T-helper 2 cell treated with Interferon-gamma antibody and Interleukin-4, amounts not matched to agents 100 ng/mL and 5 ng/mL, for 36 hours (primary cell): ENCODE measurements around the gene ADAMTS13. TPM values are rescaled to one million over a fixed set of nuclear protein-coding genes. Genes with fewer than 3 reads are reported as not detected.

Experiments
- intact Hi-C: fragments of 100-400 bp; cut with micrococcal nuclease; formaldehyde crosslinking; loops from one replicate; pipeline ENCODE4 v1.15.1; 2023
- total RNA-seq: library from RNA; stranded (reverse); gene quantifications from 2 replicates; pipeline ENCODE4 v1.2.3, GENCODE V29; 2022

ADAMTS13 gene
- total RNA-seq, 1 donor from 2014 or later: 2.3 TPM

- intact Hi-C loops: no loop called here
Observed at GRCh38 chr9:133487331-133487725, 65.2 kb downstream of the ADAMTS13 start.

GRCh38 chr9:133488686-133489252 is 66.6 kb downstream of the ADAMTS13 start:
- intact Hi-C loops: no loop called here

- intact Hi-C loops: no loop called here
Observed at GRCh38 chr9:133489253-133490190, 67.4 kb downstream of the ADAMTS13 start.

- intact Hi-C loops: no loop called here
Observed at GRCh38 chr9:133490201-133490681, 68.1 kb downstream of the ADAMTS13 start.

GRCh38 chr9:133490865-133491655 is 68.9 kb downstream of the ADAMTS13 start:
- intact Hi-C loops: no loop called here

- intact Hi-C loops: no loop called here
Observed at GRCh38 chr9:133491656-133491925, 69.4 kb downstream of the ADAMTS13 start.

GRCh38 chr9:133492061-133493021 is 70.2 kb downstream of the ADAMTS13 start:
- intact Hi-C loops: no loop called here

GRCh38 chr9:133493428-133493827 is 71.3 kb downstream of the ADAMTS13 start:
- intact Hi-C loops: no loop called here

GRCh38 chr9:133493845-133494540 is 71.8 kb downstream of the ADAMTS13 start:
- intact Hi-C loops: no loop called here

GRCh38 chr9:133494636-133495326 is 72.6 kb downstream of the ADAMTS13 start:
- intact Hi-C loops: no loop called here

GRCh38 chr9:133495327-133496293 is 73.4 kb downstream of the ADAMTS13 start:
- intact Hi-C loops: no loop called here

GRCh38 chr9:133496861-133497842 is 75.0 kb downstream of the ADAMTS13 start:
- intact Hi-C loops: no loop called here

- intact Hi-C loops: no loop called here
Observed at GRCh38 chr9:133499132-133499891, 77.1 kb downstream of the ADAMTS13 start.

- intact Hi-C loops: no loop called here
Observed at GRCh38 chr9:133499892-133500270, 77.7 kb downstream of the ADAMTS13 start.

GRCh38 chr9:133502112-133502511 is 79.9 kb downstream of the ADAMTS13 start:
- intact Hi-C loops: no loop called here

GRCh38 chr9:133505186-133505830 is 83.1 kb downstream of the ADAMTS13 start:
- intact Hi-C loops: no loop called here
